VCaP (cell line): ENCODE results near the gene HTATIP2.

Experiments used
- H3K27ac ChIP-seq: fragments of 450-650 bp; 2 replicates; pipeline ENCODE4 v1.5.1; 2017
- TF ChIP-seq, protein P1 (sequence below): fragments of 450-650 bp; conservative IDR thresholded peaks from 2 replicates; pipeline ENCODE4 v1.5.1; 2017; ENCODE audit warnings: mild to moderate bottlenecking, moderate library complexity

HTATIP2 gene

DNA sequence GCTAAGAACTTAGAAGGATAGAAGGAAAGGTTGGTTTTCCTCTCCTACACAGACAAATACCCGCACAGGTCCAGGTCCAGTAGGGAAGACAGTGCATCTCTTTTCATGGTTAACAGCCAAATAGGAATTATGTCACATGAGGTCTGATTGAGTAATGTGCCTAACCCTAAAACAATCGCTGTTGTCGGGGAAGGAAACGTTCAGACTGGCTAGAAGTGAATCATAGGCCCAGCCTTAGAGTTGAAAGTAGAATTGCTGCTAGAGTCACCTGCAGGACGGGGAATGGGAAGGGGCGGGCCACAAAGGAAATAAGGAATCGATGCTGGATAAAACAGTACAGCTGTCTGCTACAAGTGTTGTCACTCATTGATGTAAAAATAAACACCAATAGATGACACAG lies 12.4 kb upstream of the HTATIP2 start:
- H3K27ac ChIP-seq, result no peak overlapping the region
- TF ChIP-seq, protein P1, sequence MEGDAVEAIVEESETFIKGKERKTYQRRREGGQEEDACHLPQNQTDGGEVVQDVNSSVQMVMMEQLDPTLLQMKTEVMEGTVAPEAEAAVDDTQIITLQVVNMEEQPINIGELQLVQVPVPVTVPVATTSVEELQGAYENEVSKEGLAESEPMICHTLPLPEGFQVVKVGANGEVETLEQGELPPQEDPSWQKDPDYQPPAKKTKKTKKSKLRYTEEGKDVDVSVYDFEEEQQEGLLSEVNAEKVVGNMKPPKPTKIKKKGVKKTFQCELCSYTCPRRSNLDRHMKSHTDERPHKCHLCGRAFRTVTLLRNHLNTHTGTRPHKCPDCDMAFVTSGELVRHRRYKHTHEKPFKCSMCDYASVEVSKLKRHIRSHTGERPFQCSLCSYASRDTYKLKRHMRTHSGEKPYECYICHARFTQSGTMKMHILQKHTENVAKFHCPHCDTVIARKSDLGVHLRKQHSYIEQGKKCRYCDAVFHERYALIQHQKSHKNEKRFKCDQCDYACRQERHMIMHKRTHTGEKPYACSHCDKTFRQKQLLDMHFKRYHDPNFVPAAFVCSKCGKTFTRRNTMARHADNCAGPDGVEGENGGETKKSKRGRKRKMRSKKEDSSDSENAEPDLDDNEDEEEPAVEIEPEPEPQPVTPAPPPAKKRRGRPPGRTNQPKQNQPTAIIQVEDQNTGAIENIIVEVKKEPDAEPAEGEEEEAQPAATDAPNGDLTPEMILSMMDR, result no peak

DNA sequence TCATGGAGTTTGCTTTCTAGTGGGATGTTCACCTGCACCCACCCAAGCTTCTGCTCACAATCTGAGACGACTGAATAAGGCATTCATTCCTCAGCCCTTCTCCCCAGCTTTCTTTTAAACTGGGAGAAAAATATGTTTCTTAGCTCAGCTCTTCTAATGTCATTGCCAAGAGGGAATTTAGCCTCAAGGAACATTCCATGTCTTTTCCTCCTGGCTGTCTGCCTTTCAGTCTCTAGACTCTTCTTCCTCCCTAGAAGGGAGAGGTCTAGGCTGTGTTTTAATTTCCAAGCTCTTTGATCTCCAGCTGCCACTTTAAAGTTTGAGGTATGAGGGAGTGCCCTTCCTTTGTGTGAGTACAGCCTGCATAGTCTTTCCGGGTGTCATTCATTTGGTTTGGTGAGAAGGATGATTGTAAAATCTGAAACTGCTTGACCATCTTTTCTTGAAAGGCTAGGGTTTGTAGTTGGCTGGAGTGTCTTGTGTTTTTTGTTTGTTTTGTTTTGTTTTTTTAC lies 11.7 kb upstream of the HTATIP2 start:
- no peak overlapping the region for H3K27ac ChIP-seq
- TF ChIP-seq, protein P1, result no peak

DNA sequence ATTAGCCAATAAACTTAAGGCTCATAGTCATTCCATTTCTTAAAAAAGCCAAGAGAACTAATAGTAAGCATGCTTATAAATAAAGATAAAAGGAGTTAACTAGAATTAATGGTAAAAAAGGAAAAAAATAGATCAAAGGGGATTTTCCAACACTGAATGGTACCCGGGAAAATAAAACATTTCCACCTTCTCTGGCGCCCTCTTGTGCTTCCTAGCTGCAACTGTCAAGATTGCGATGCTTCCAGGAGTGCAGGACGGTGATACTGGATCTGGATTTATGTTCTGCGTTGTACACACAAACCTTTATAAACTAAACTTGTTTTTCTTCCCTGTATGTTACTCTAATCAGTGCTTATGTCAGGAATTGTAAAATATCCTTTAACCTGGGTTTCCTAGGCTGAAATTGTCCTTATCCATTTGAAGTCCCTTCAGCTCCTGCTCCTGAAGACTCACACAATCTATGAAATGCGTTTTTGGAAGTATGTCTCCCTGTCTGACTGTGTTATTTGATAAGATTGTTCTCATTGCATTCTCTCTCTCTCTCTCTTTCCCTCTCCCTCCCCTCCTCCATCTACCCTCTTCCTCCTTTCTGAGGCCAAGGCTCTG lies 9.6 kb upstream of the HTATIP2 start:
- TF ChIP-seq, protein P1, result peak; percentile 87
- no peak overlapping the region for H3K27ac ChIP-seq

DNA sequence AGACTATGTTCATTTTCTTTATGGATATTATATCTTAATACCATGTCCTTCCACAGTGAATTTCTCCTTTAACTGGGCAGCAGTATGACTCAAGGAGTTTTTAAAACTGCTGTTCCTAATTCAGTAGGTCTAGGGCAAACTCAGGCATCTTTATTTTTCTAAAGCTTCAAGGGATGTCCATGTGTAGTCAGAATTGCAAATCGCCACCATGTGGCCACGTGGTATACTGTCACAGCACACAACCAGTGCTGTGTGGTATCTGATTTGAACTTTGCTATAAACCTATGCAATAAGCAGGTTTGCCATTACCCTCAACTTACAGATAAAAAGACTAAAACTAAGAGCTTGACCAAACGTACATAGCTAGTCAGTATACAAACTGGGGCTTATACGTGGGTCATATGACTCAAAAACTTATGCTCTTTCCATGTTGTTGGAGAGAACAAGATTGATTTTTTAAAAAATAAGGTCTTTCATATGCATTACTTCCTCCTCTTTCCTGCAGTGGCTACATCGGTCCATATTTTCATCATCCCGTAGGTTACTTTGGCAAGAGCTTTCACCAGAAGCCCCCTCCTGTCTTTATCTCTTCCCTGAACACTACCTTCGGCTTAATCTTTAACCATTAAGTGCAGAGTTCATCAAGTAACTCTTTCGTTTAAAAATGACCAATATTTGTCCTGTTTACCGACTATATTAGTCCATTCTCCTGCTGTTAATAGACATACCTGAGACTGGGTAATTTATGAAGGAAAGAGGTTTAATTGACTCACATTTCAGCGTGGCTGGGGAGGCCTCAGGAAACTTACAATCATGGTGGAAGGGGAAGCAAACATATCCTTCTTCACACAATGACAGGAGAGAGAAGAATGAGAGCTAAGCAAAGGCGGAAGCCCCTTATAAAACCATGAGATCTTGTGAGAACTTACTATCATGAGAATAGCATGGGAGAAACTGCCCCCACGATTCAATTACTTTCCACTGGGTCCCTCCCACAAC lies 8.0 kb upstream of the HTATIP2 start:
- TF ChIP-seq, protein P1, result peak; percentile 85
- H3K27ac ChIP-seq, result no peak overlapping the region

DNA sequence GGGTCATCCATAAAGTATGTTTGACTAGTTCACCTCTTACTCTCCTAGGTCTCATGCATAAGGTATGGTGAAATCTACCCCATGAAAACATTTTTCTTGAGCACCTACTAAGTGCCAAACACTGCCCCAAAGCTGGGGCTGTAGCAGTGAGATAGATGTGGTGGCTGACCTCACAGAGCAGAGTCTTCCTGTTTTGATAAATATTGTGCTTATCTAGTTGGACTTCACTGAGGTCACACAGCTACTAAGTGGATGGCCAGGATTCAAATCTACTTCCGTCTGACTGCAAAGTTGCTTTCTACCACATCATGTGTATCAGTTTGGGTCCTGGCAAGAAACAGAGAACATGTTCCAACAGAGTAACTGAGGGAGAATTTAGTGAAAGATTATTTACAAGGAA lies 6.4 kb upstream of the HTATIP2 start:
- TF ChIP-seq, protein P1, result no peak
- H3K27ac ChIP-seq, result no peak overlapping the region

DNA sequence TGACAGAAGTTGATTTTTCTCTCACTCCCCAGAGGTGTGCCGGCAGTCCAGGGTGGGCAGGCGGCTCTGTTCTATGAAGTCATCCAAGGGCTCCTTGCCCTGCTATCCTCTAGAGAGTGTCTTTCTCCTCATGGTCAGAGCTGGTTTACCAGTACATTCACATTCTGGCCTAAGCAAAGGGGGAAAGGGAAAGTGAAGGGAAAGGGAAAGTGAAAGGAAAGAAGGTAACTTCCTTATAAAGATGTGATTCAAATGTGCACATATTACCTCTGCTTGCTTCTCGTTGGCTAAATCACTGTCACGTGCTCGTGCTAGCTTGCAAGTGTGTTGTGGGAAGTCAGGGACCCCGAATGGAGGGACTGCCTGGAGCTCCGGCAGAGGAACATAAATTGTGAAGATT lies 2.9 kb upstream of the HTATIP2 start:
- H3K27ac ChIP-seq, result no peak overlapping the region
- TF ChIP-seq, protein P1, result no peak

DNA sequence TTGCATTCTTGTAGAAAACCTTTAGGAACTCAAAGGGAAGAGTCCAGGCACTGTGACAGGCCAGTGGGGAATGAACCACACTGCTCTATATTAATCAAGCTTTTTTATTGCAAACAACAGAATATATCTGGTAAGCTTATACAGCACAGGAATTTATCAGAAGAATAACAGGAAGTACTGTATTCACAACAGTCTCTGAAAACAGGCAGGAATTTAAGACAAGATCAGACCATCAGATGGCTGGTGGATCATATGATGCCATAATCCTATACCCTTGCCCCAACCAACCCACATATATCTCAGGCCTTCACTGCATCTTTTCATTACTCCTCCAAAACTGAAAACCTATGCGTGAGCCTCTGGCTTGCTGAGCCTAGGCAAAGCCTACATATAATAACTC lies 1.0 kb upstream of the HTATIP2 start:
- TF ChIP-seq, protein P1, result no peak
- no peak overlapping the region for H3K27ac ChIP-seq
